Measurements from ENCODE around the gene TYR. TPM values are rescaled to one million over a fixed set of nuclear protein-coding genes. Genes with fewer than 3 reads are reported as not detected.
"Not testable (repeated sequence)": the region's sequence is repeated elsewhere in the genome, so short reads cannot be mapped to it uniquely, and the experiment has no call there.

The TYR gene
- total and polyA plus RNA-seq, 4 donors: not detected

GRCh38 chr11:89275966-89276365 is 98.3 kb downstream of the TYR start:
- Histone ChIP-seq H3K4me3 (ENCODE audit: low read depth in 1 of 3, low read length in 3 of 3) (no peak overlapping the region), H3K36me3 (ENCODE audit: control insufficient read depth in 4 of 4, insufficient read depth in 3 of 4, low read depth in 1 of 4, low read length in 3 of 4) (no peaks in the 10 kb centered on the region), H3K9ac (ENCODE audit: low read depth in 1 of 2, low read length in 2 of 2) (no peak overlapping the region), H3K27ac (ENCODE audit: low read depth in 1 of 2, low read length in 2 of 2) (no peak overlapping the region), H3K4me1 (ENCODE audit: control insufficient read depth in 4 of 4, insufficient read depth in 4 of 4, low read length in 3 of 4) (no peaks in the 10 kb centered on the region), H3K9me3 (ENCODE audit: control insufficient read depth in 4 of 4, low read length in 3 of 4) (no peaks in the 10 kb centered on the region), H3K27me3 (ENCODE audit: control insufficient read depth in 4 of 4, insufficient read depth in 4 of 4, low read length in 3 of 4) (no peaks in the 10 kb centered on the region)
- TF ChIP-seq EGR1 (IDR thresholded peaks at IDR 0.05; ENCODE audit: low read depth in 2 of 2) (no peak), FOXA2 (IDR thresholded peaks at IDR 0.05) (no peak), TAF1 (conservative IDR thresholded peaks at IDR 0.05) (no peak), HNF4G (IDR thresholded peaks at IDR 0.05) (no peak), FOXA1 (IDR thresholded peaks at IDR 0.05) (no peak), CTCF (IDR thresholded peaks at IDR 0.05; ENCODE audit: low read depth, low read length, missing input control) (no peak), HNF4A (conservative IDR thresholded peaks at IDR 0.05) (no peak)
- DNase-seq (ENCODE audit: low spot score): no peak
- WGBS: 63% methylated on average over 1 of the region's 1 CpG

DNA sequence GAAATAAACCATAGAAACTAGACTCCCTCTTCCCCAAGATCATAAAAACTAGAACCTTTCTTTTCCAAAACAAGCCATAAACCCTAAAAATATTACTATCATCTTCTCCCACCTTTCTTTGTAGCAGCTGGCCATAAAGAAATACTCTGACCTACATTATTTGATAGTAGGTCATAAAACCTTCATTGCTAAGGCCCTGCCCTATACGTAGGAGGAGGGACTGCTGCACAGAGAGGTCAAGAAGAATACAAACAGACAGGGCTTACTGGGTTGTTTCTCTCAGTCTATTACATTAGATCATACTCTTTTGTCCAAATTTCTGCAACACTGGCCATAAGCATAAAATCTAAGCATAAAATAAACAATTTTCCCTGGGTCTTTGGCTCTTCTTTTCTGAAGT is 101.5 kb downstream of the TYR start:
- H3K4me3 ChIP-seq (ENCODE audit: low read depth in 1 of 3, low read length in 3 of 3): no peak overlapping the region
- no peaks in the 10 kb centered on the region for H3K36me3 ChIP-seq (ENCODE audit: control insufficient read depth in 4 of 4, insufficient read depth in 3 of 4, low read depth in 1 of 4, low read length in 3 of 4)
- no peak for TF ChIP-seq YY1 (IDR thresholded peaks at IDR 0.05)
- TF ChIP-seq FOXA1 (IDR thresholded peaks at IDR 0.05): no peak
- 70% methylated on average over 1 of the region's 1 CpG for WGBS
- H3K27me3 ChIP-seq (ENCODE audit: control insufficient read depth in 4 of 4, insufficient read depth in 4 of 4, low read length in 3 of 4): no peaks in the 10 kb centered on the region
- no peak overlapping the region for H3K9ac ChIP-seq (ENCODE audit: low read depth in 1 of 2, low read length in 2 of 2)
- no peaks in the 10 kb centered on the region for H3K4me1 ChIP-seq (ENCODE audit: control insufficient read depth in 4 of 4, insufficient read depth in 4 of 4, low read length in 3 of 4)
- DNase-seq (ENCODE audit: low spot score): no peak
- H3K27ac ChIP-seq (ENCODE audit: low read depth in 1 of 2, low read length in 2 of 2): no peak overlapping the region
- H3K9me3 ChIP-seq (ENCODE audit: control insufficient read depth in 4 of 4, low read length in 3 of 4): no peaks in the 10 kb centered on the region

DNA sequence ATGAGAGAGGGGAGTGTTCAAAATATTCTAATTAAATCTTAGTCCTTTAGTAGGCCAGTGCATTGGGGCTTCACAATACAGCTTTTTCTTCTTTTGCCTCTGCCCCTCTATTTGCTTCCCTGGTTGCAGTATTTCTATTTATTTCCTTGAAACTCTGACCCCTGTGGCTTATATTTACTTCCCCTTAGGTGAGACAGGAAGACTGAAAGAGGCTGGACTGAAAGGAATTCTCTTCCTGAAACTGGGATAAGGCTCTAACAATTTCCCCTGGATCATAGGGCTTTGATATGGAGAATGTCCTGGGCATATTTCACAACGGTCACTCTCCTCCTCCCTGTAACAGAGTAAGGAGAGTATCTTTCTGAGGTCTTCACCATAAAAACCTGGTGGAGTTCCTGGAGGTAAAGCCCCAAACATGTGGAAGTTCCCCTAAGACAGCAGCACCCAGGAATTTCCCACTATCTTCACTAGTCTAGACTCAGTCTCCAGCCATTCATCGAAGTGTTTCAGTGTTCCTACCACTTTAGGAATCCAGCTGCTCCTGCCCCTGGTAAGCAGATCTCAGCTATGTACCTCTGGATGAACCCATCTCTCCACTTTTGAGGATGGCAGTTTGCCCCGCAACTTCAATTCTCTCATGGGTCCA is 103.5 kb downstream of the TYR start:
- not testable (repeated sequence) for H3K4me3 ChIP-seq (ENCODE audit: low read depth in 1 of 3, low read length in 3 of 3); DNase-seq (ENCODE audit: low spot score); H3K4me1 ChIP-seq (ENCODE audit: control insufficient read depth in 4 of 4, insufficient read depth in 4 of 4, low read length in 3 of 4); H3K36me3 ChIP-seq (ENCODE audit: control insufficient read depth in 4 of 4, insufficient read depth in 3 of 4, low read depth in 1 of 4, low read length in 3 of 4); H3K9me3 ChIP-seq (ENCODE audit: control insufficient read depth in 4 of 4, low read length in 3 of 4); H3K27ac ChIP-seq (ENCODE audit: low read depth in 1 of 2, low read length in 2 of 2); H3K9ac ChIP-seq (ENCODE audit: low read depth in 1 of 2, low read length in 2 of 2); H3K27me3 ChIP-seq (ENCODE audit: control insufficient read depth in 4 of 4, insufficient read depth in 4 of 4, low read length in 3 of 4)
- WGBS: 61% methylated on average over 3 of the region's 3 CpGs

DNA sequence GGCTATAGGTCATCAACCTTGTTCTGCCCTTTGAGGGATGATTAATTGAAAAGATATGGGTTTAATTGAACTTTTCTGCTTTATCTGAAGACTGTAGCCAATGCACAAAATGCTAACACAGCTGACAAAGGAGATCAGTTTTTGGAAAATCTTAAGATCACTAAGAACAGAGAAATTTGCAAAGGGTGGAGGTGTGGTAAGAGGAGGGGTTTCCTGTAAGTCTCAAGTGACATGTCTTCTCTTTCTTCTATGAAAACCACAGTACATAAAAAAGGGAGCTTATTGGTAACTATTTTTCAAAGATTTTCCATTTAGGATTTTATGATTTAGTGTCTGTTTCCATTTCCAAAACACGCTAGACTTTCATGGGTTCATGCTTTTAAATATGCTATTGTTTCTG is 108.9 kb downstream of the TYR start:
- H3K27me3 ChIP-seq (ENCODE audit: control insufficient read depth in 4 of 4, insufficient read depth in 4 of 4, low read length in 3 of 4); H3K27ac ChIP-seq (ENCODE audit: low read depth in 1 of 2, low read length in 2 of 2); H3K9ac ChIP-seq (ENCODE audit: low read depth in 1 of 2, low read length in 2 of 2); H3K4me3 ChIP-seq (ENCODE audit: low read depth in 1 of 3, low read length in 3 of 3); H3K9me3 ChIP-seq (ENCODE audit: control insufficient read depth in 4 of 4, low read length in 3 of 4); DNase-seq (ENCODE audit: low spot score); H3K36me3 ChIP-seq (ENCODE audit: control insufficient read depth in 4 of 4, insufficient read depth in 3 of 4, low read depth in 1 of 4, low read length in 3 of 4); H3K4me1 ChIP-seq (ENCODE audit: control insufficient read depth in 4 of 4, insufficient read depth in 4 of 4, low read length in 3 of 4): not testable (repeated sequence)
- 79% methylated on average over 1 of the region's 1 CpG for WGBS

DNA sequence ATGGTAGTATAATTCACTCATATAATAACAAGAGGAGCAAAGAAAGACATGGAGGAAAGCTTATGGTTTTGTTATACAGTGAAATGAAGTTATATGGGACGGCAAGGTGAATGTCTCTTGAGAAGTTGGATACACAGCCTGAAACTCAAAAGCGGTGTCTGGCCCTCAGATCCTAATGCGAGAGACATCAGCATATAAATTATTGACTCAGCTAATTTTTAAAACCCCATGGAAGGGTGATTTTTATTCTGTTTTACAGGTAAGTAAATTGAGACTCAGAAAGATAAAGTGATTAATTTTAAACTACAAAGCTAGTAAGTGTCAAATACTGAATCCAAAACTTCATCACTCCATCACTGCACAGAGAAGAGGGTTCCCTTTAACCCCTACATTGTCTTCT is 110.3 kb downstream of the TYR start:
- 88% methylated on average over 3 of the region's 3 CpGs for WGBS
- not testable (repeated sequence) for H3K27me3 ChIP-seq (ENCODE audit: control insufficient read depth in 4 of 4, insufficient read depth in 4 of 4, low read length in 3 of 4); H3K9me3 ChIP-seq (ENCODE audit: control insufficient read depth in 4 of 4, low read length in 3 of 4); H3K4me1 ChIP-seq (ENCODE audit: control insufficient read depth in 4 of 4, insufficient read depth in 4 of 4, low read length in 3 of 4); DNase-seq (ENCODE audit: low spot score); H3K27ac ChIP-seq (ENCODE audit: low read depth in 1 of 2, low read length in 2 of 2); H3K9ac ChIP-seq (ENCODE audit: low read depth in 1 of 2, low read length in 2 of 2); H3K4me3 ChIP-seq (ENCODE audit: low read depth in 1 of 3, low read length in 3 of 3); H3K36me3 ChIP-seq (ENCODE audit: control insufficient read depth in 4 of 4, insufficient read depth in 3 of 4, low read depth in 1 of 4, low read length in 3 of 4)
